Stimulated activated naive B cell treated with anti-CD40 and anti-IgM and Interleukin-4, amounts not matched to agents 10 μg/mL and 1 μg/mL and 100 μg/mL, for 72 hours (primary cell): ENCODE data around the gene NARF.

Experiments
- ATAC-seq, 2 donors: fragments of 150-1000 bp; cut with Tn5 transposase; replicated peaks; 2 replicates each; pipeline ENCODE4 v1.10.0; 2021; ENCODE audit warnings: moderate library complexity in 1 of 2
- DNase-seq: peaks from one replicate; pipeline ENCODE4 v3.0.0; 2021
- H3K27ac Mint-ChIP-seq: one replicate; pipeline ENCODE4 v1.8.0; 2022; ENCODE audit warnings: mild to moderate bottlenecking, mixed read lengths
- H3K27me3 Mint-ChIP-seq, 2 donors: one replicate each; pipeline ENCODE4 v1.8.0; 2022; ENCODE audit warnings: mixed read lengths in 2 of 2
- H3K36me3 Mint-ChIP-seq, 2 donors: one replicate each; pipeline ENCODE4 v1.8.0; 2022; ENCODE audit warnings: mixed read lengths in 2 of 2, mild to moderate bottlenecking in 1 of 2
- H3K4me1 Mint-ChIP-seq, 2 donors: one replicate each; pipeline ENCODE4 v1.8.0; 2022; ENCODE audit warnings: mixed read lengths in 2 of 2, mild to moderate bottlenecking in 1 of 2
- H3K4me3 Mint-ChIP-seq, 2 donors: one replicate each; pipeline ENCODE4 v1.8.0; 2022; ENCODE audit warnings: mild to moderate bottlenecking in 2 of 2, mixed read lengths in 2 of 2, moderate library complexity in 1 of 2
- H3K9me3 Mint-ChIP-seq, 2 donors: one replicate each; pipeline ENCODE4 v1.8.0; 2022; ENCODE audit warnings: mixed read lengths in 2 of 2, mild to moderate bottlenecking in 1 of 2

The NARF gene

GRCh38 chr17:82463925-82464566 lies 5.5 kb downstream of the NARF start:
- Mint-ChIP-seq H3K27me3 (no peaks in the 10 kb centered on the region), H3K36me3 (peaks cover 35 to 54% of the 10 kb centered on the region in 2 donors), H3K27ac (no peak overlapping the region), H3K9me3 (no peaks in the 10 kb centered on the region), H3K4me1 (peaks cover 10 to 17% of the 10 kb centered on the region in 2 donors), H3K4me3 (no peak overlapping the region)
- ATAC-seq (no peak), DNase-seq (no peak)

GRCh38 chr17:82464567-82464929 lies 6.0 kb downstream of the NARF start:
- peaks cover 10 to 12% of the 10 kb centered on the region in 2 donors for H3K4me1 Mint-ChIP-seq
- no peaks in the 10 kb centered on the region for H3K27me3 Mint-ChIP-seq
- H3K36me3 Mint-ChIP-seq: peaks cover 39 to 58% of the 10 kb centered on the region in 2 donors
- ATAC-seq (no peak), DNase-seq (no peak)
- H3K27ac Mint-ChIP-seq: no peak overlapping the region
- no peaks in the 10 kb centered on the region for H3K9me3 Mint-ChIP-seq
- H3K4me3 Mint-ChIP-seq: no peak overlapping the region

- Mint-ChIP-seq H3K27me3 (no peaks in the 10 kb centered on the region), H3K4me1 (peaks cover 10% of the 10 kb centered on the region in 2 donors), H3K27ac (no peak overlapping the region), H3K9me3 (no peaks in the 10 kb centered on the region), H3K36me3 (peaks cover 41 to 61% of the 10 kb centered on the region in 2 donors), H3K4me3 (no peak overlapping the region)
- ATAC-seq (no peak), DNase-seq (no peak)
Observed at GRCh38 chr17:82465023-82465603, 6.6 kb downstream of the NARF start.

GRCh38 chr17:82468692-82469091 lies 10.2 kb downstream of the NARF start:
- H3K36me3 Mint-ChIP-seq: peaks cover 30 to 51% of the 10 kb centered on the region in 2 donors
- no peak overlapping the region for H3K27ac Mint-ChIP-seq
- no peak for DNase-seq
- no peaks in the 10 kb centered on the region for H3K9me3 Mint-ChIP-seq
- no peaks in the 10 kb centered on the region for H3K4me1 Mint-ChIP-seq
- no peak for ATAC-seq
- no peaks in the 10 kb centered on the region for H3K27me3 Mint-ChIP-seq
- no peak overlapping the region for H3K4me3 Mint-ChIP-seq

GRCh38 chr17:82470065-82470464 lies 11.5 kb downstream of the NARF start:
- Mint-ChIP-seq H3K4me3 (no peak overlapping the region), H3K27me3 (no peaks in the 10 kb centered on the region), H3K27ac (no peak overlapping the region), H3K4me1 (no peaks in the 10 kb centered on the region), H3K9me3 (no peaks in the 10 kb centered on the region), H3K36me3 (peaks cover 29 to 38% of the 10 kb centered on the region in 2 donors)
- no peak for DNase-seq
- no peak for ATAC-seq

- DNase-seq (no peak), ATAC-seq (no peak)
- Mint-ChIP-seq H3K27ac (no peak overlapping the region), H3K36me3 (peaks cover 20 to 27% of the 10 kb centered on the region in 2 donors), H3K27me3 (no peaks in the 10 kb centered on the region), H3K4me1 (peaks cover 0 to 2% of the 10 kb centered on the region in 2 donors), H3K4me3 (no peak overlapping the region), H3K9me3 (no peaks in the 10 kb centered on the region)
Observed at GRCh38 chr17:82474223-82475010, 15.9 kb downstream of the NARF start.

GRCh38 chr17:82475458-82475857 lies 16.9 kb downstream of the NARF start:
- Mint-ChIP-seq H3K27me3 (no peaks in the 10 kb centered on the region), H3K4me1 (peaks cover 0 to 2% of the 10 kb centered on the region in 2 donors), H3K4me3 (no peak overlapping the region), H3K27ac (no peak overlapping the region), H3K36me3 (peaks cover 23 to 33% of the 10 kb centered on the region in 2 donors), H3K9me3 (no peaks in the 10 kb centered on the region)
- ATAC-seq (no peak), DNase-seq (no peak)

- H3K27ac Mint-ChIP-seq: no peak overlapping the region
- no peaks in the 10 kb centered on the region for H3K9me3 Mint-ChIP-seq
- ATAC-seq (no peak), DNase-seq (no peak)
- H3K27me3 Mint-ChIP-seq: no peaks in the 10 kb centered on the region
- peaks cover 24 to 29% of the 10 kb centered on the region in 2 donors for H3K36me3 Mint-ChIP-seq
- peaks cover 0 to 2% of the 10 kb centered on the region in 2 donors for H3K4me1 Mint-ChIP-seq
- no peak overlapping the region for H3K4me3 Mint-ChIP-seq
Observed at GRCh38 chr17:82477934-82478333, 19.4 kb downstream of the NARF start.

GRCh38 chr17:82479602-82480001 lies 21.1 kb downstream of the NARF start:
- Mint-ChIP-seq H3K9me3 (no peaks in the 10 kb centered on the region), H3K36me3 (peaks cover 24 to 29% of the 10 kb centered on the region in 2 donors), H3K27ac (no peak overlapping the region), H3K4me3 (no peak overlapping the region), H3K27me3 (no peaks in the 10 kb centered on the region), H3K4me1 (peaks cover 0 to 2% of the 10 kb centered on the region in 2 donors)
- ATAC-seq: no peak
- DNase-seq: no peak

GRCh38 chr17:82480318-82480717 lies 21.8 kb downstream of the NARF start:
- DNase-seq (no peak), ATAC-seq (no peak)
- Mint-ChIP-seq H3K27ac (no peak overlapping the region), H3K27me3 (no peaks in the 10 kb centered on the region), H3K36me3 (peaks cover 26 to 37% of the 10 kb centered on the region in 2 donors), H3K4me3 (no peak overlapping the region), H3K4me1 (peaks cover 0 to 2% of the 10 kb centered on the region in 2 donors), H3K9me3 (no peaks in the 10 kb centered on the region)

GRCh38 chr17:82483204-82483660 lies 24.7 kb downstream of the NARF start:
- no peaks in the 10 kb centered on the region for H3K9me3 Mint-ChIP-seq
- ATAC-seq: no peak
- H3K27me3 Mint-ChIP-seq: no peaks in the 10 kb centered on the region

GRCh38 chr17:82483836-82484235 lies 25.3 kb downstream of the NARF start:
- H3K4me1 Mint-ChIP-seq: peaks cover 0 to 5% of the 10 kb centered on the region in 2 donors
- no peaks in the 10 kb centered on the region for H3K9me3 Mint-ChIP-seq
- no peaks in the 10 kb centered on the region for H3K27me3 Mint-ChIP-seq
- no peak overlapping the region for H3K4me3 Mint-ChIP-seq
- H3K27ac Mint-ChIP-seq: no peak overlapping the region
- DNase-seq (no peak), ATAC-seq (no peak)
- peaks cover 38 to 53% of the 10 kb centered on the region in 2 donors for H3K36me3 Mint-ChIP-seq

More at GRCh38 chr17:82483204-82483660, 24.7 kb downstream of the NARF start:
- Mint-ChIP-seq H3K27ac (no peak overlapping the region), H3K4me3 (no peak overlapping the region), H3K36me3 (peaks cover 37 to 49% of the 10 kb centered on the region in 2 donors), H3K4me1 (peaks cover 0 to 5% of the 10 kb centered on the region in 2 donors)
- no peak for DNase-seq

- no peak overlapping the region for H3K4me3 Mint-ChIP-seq
- H3K36me3 Mint-ChIP-seq: peaks cover 28 to 30% of the 10 kb centered on the region in 2 donors
- DNase-seq (no peak), ATAC-seq (no peak)
- H3K4me1 Mint-ChIP-seq: peaks cover 3 to 5% of the 10 kb centered on the region in 2 donors
- H3K27me3 Mint-ChIP-seq: no peaks in the 10 kb centered on the region
- H3K9me3 Mint-ChIP-seq: no peaks in the 10 kb centered on the region
- H3K27ac Mint-ChIP-seq: peak overlapping the region; percentile 42
Observed at GRCh38 chr17:82486231-82487094, 27.9 kb downstream of the NARF start.

GRCh38 chr17:82487910-82488309 lies 29.4 kb downstream of the NARF start:
- H3K4me1 Mint-ChIP-seq: peaks cover 3 to 5% of the 10 kb centered on the region in 2 donors
- ATAC-seq: no peak
- no peak overlapping the region for H3K4me3 Mint-ChIP-seq
- DNase-seq: no peak
- peaks cover 24 to 30% of the 10 kb centered on the region in 2 donors for H3K36me3 Mint-ChIP-seq
- H3K27ac Mint-ChIP-seq: no peak overlapping the region
- H3K9me3 Mint-ChIP-seq: no peaks in the 10 kb centered on the region
- H3K27me3 Mint-ChIP-seq: no peaks in the 10 kb centered on the region
